Loucy (cell line): ENCODE measurements around the gene TBCD.

Experiments
- H2AFZ ChIP-seq: fragments of 200-600 bp; sonication (generic); 2 replicates; pipeline ENCODE4 v1.6.0; 2016; ENCODE audit warnings: antibody characterized with exemption, mild to moderate bottlenecking, low read length, moderate library complexity
- H3F3A ChIP-seq: fragments of 200-600 bp; 2 replicates; pipeline ENCODE4 v1.6.0; 2016; ENCODE audit warnings: antibody characterized with exemption, low read depth, mild to moderate bottlenecking
- H3K27me3 ChIP-seq: fragments of 200-600 bp; sonication (generic); 2 replicates; pipeline ENCODE4 v1.6.1; 2014; ENCODE audit warnings: low read length, mild to moderate bottlenecking; ENCODE audit not compliant: insufficient read depth, poor library complexity, severe bottlenecking
- H3K36me3 ChIP-seq: fragments of 200-600 bp; sonication (generic); 2 replicates; pipeline ENCODE4 v1.6.1; 2016; ENCODE audit warnings: low read length; ENCODE audit not compliant: insufficient read depth
- H3K4me1 ChIP-seq: fragments of 200-600 bp; sonication (generic); 2 replicates; pipeline ENCODE4 v1.5.1; 2014; ENCODE audit warnings: low read length, mild to moderate bottlenecking; ENCODE audit not compliant: insufficient read depth, poor library complexity, severe bottlenecking
- H3K4me2 ChIP-seq: fragments of 200-600 bp; sonication (generic); 2 replicates; pipeline ENCODE4 v1.6.0; 2014; ENCODE audit warnings: antibody characterized with exemption, low read length, low read depth, mild to moderate bottlenecking; ENCODE audit not compliant: poor library complexity, severe bottlenecking
- H3K4me3 ChIP-seq: fragments of 200-600 bp; sonication (generic); 2 replicates; pipeline ENCODE4 v1.5.1; 2014; ENCODE audit warnings: low read length, mild to moderate bottlenecking, mixed read lengths; ENCODE audit not compliant: poor library complexity, severe bottlenecking
- H3K79me2 ChIP-seq: fragments of 200-600 bp; sonication (generic); 2 replicates; pipeline ENCODE4 v1.6.1; 2014; ENCODE audit warnings: low read length; ENCODE audit not compliant: insufficient read depth
- H3K9ac ChIP-seq: fragments of 200-600 bp; sonication (generic); 2 replicates; pipeline ENCODE4 v1.6.0; 2014; ENCODE audit warnings: mild to moderate bottlenecking, low read depth, low read length, moderate library complexity; ENCODE audit not compliant: poor library complexity, severe bottlenecking
- H3K9me2 ChIP-seq: fragments of 200-600 bp; sonication (generic); replicated peaks from 2 replicates; pipeline ENCODE4 v1.6.1; 2016; ENCODE audit warnings: low read depth, low read length, mixed read lengths
- H3K9me3 ChIP-seq: fragments of 200-600 bp; sonication (generic); 2 replicates; pipeline ENCODE4 v1.6.1; 2014; ENCODE audit warnings: mild to moderate bottlenecking, antibody characterized with exemption, low read length, low read depth; ENCODE audit not compliant: insufficient read depth
- H4K20me1 ChIP-seq: fragments of 200-600 bp; sonication (generic); 2 replicates; pipeline ENCODE4 v1.6.0; 2014; ENCODE audit warnings: antibody characterized with exemption, low read length, mild to moderate bottlenecking; ENCODE audit not compliant: insufficient read depth, poor library complexity, severe bottlenecking
- EZH2phosphoT487 ChIP-seq: fragments of 200-600 bp; IDR thresholded peaks from 2 replicates; pipeline ENCODE4 v1.6.1; 2018; ENCODE audit warnings: antibody characterized with exemption, mild to moderate bottlenecking, moderate library complexity, borderline replicate concordance
- TF ChIP-seq, protein P1 (sequence below): fragments of 200-600 bp; sonication (generic); conservative IDR thresholded peaks from 2 replicates; pipeline ENCODE4 v1.5.1; 2014; ENCODE audit warnings: mild to moderate bottlenecking, antibody characterized with exemption, low read length

TBCD gene

DNA sequence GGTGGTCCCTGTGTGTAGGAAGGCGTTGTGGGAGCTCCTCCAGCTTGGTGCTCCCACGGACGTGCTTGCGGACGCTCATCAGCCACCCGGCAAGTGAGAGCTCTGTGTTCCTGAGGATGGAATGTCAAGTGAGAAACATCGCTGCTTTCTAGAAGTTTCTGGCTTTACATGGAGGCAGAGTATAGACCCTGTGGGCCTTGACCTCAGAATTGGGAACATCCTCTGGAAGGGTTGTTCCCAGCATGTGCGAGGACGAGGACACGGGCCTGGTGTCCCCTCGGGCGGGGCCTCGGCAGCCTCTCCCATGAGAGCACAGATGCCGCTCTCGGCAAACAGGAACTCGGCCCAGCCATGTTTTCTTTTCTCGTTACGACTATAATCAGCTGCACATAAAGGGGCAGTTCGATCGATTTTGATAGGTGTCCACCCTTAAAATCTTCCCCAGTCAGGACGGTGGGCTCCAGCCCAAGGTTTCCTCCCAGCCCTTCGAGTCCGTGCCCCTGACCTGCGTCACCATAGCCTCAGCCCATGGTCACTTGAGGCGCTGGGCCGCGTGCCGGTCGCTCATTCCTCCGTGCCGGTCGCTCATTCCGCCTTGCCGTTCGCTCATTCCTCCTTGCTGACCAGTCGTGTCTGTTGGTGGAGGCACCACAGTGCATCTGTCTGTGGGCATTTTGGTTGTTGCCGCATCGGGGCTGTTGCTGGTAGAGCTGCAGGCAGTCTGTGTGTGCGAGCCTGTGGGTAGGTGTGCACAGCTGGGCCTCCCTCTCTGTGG, 179.2 kb downstream of the TBCD start:
- no peaks in the 10 kb centered on the region for H3K27me3 ChIP-seq
- TF ChIP-seq, protein P1, sequence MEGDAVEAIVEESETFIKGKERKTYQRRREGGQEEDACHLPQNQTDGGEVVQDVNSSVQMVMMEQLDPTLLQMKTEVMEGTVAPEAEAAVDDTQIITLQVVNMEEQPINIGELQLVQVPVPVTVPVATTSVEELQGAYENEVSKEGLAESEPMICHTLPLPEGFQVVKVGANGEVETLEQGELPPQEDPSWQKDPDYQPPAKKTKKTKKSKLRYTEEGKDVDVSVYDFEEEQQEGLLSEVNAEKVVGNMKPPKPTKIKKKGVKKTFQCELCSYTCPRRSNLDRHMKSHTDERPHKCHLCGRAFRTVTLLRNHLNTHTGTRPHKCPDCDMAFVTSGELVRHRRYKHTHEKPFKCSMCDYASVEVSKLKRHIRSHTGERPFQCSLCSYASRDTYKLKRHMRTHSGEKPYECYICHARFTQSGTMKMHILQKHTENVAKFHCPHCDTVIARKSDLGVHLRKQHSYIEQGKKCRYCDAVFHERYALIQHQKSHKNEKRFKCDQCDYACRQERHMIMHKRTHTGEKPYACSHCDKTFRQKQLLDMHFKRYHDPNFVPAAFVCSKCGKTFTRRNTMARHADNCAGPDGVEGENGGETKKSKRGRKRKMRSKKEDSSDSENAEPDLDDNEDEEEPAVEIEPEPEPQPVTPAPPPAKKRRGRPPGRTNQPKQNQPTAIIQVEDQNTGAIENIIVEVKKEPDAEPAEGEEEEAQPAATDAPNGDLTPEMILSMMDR, result no peak
- no peak for TF ChIP-seq EZH2phosphoT487
- no peak overlapping the region for H3K4me3 ChIP-seq
- no peak overlapping the region for H3K4me2 ChIP-seq
- no peak overlapping the region for H2AFZ ChIP-seq
- H3K79me2 ChIP-seq, result no peaks in the 10 kb centered on the region
- H3K9me3 ChIP-seq, result no peaks in the 10 kb centered on the region
- H3K4me1 ChIP-seq, result no peaks in the 10 kb centered on the region
- no peaks in the 10 kb centered on the region for H4K20me1 ChIP-seq
- no peaks in the 10 kb centered on the region for H3K9me2 ChIP-seq
- peaks cover 96% of the 10 kb centered on the region; the same call in 1 of the 2 replicates for H3K36me3 ChIP-seq
- no peak overlapping the region for H3K9ac ChIP-seq
- no peaks in the 10 kb centered on the region for H3F3A ChIP-seq

DNA sequence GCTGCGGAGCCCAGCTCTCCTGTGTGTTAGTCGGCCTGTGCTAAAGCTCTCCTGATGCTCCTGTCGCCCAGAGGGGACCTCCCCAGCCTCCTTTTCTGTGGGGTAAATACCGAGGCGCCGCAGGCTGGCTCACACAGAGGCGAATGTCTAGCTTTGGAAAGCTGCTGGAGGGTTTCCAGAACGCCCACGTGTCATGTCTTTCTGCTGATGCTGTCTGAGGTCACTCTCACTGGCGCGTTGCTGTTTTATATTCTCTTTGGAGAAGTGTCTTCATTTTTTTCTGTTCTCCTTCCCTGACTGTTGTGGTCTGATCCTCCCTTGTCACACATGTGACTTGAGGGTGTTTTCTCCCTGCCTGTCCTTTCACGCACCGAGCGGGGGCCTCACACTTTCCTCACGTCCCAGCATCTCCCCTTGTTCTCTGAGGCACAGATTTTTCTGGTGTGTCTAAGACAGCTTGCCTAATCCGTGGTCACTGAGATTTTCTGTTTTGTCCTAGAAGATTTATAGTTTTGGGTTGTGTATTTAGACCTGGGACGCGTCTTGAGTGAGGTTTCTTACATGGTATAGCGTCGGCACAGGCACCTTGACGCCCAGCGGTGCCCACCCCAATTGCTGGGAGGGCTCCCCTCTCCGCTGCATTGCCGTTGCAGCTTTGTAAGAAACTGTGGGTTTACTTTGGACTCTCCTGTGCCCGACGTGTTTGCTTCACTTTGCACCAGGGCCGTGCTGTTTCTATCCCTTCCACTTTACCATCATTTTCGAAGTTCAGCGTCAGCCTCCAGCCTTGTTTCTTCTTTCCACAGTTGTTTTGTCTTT, 180.0 kb downstream of the TBCD start:
- Histone ChIP-seq H3K9ac (no peak overlapping the region), H3K36me3 (peaks cover 96% of the 10 kb centered on the region; the same call in 1 of the 2 replicates), H3F3A (no peaks in the 10 kb centered on the region), H3K79me2 (no peaks in the 10 kb centered on the region), H2AFZ (no peak overlapping the region), H3K4me1 (no peaks in the 10 kb centered on the region), H3K4me3 (no peak overlapping the region), H4K20me1 (no peaks in the 10 kb centered on the region), H3K27me3 (no peaks in the 10 kb centered on the region), H3K9me3 (no peaks in the 10 kb centered on the region), H3K9me2 (no peaks in the 10 kb centered on the region), H3K4me2 (no peak overlapping the region)
- TF ChIP-seq, protein P1, result no peak
- no peak for TF ChIP-seq EZH2phosphoT487

DNA sequence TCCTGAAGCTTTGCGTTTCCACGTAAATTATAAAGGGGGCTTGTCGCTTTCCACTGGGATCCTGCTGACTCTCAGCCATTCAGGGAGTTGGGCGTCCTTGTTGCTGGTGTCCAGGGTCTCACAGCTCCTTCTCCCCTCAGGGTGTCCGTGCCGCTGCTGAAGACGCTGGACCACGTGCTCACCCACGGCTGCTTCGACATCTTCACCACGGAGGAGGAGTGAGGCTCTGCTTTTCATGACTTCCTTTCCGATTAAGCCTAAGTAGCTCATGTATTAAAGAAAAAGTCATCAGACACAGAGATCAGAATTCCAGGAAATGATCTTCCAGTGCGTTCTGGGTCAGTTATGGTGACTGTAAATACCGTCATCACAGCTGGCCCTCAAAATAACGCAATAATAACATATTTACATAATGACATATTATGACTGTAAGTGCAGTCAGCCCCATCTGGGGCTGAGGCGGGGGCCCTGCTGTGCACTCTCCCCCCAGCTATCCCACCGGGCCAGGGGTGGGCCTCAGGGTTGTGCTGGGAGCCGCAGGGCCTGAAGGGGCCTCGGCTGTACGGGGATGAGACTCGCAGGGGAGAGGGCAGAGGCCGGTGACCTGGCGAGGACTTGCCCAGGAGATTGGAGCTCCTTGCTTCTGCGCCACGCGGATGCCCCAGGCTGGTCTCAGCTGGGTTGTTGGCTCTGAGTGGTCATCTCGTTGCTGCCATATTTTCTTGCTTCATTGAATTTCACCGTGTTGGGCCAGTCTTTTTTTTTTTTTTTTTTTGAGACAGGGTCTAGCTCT, 180.8 kb downstream of the TBCD start:
- Histone ChIP-seq H3K9me3 (no peaks in the 10 kb centered on the region), H3K79me2 (no peaks in the 10 kb centered on the region), H3K4me3 (no peak overlapping the region), H3K27me3 (no peaks in the 10 kb centered on the region), H2AFZ (no peak overlapping the region), H3K4me1 (no peaks in the 10 kb centered on the region), H3K36me3 (peaks cover 96% of the 10 kb centered on the region; the same call in 1 of the 2 replicates), H4K20me1 (no peaks in the 10 kb centered on the region), H3K9ac (no peak overlapping the region), H3F3A (no peaks in the 10 kb centered on the region), H3K4me2 (no peak overlapping the region), H3K9me2 (no peaks in the 10 kb centered on the region)
- TF ChIP-seq, protein P1, result no peak
- no peak for TF ChIP-seq EZH2phosphoT487
